Right renal cortex interstitium (tissue), 3 donors: ENCODE results near the gene PTPRM. TPM values are rescaled to one million over a fixed set of nuclear protein-coding genes. Genes with fewer than 3 reads are reported as not detected.

Experiments used
- DNase-seq, 3 donors: peaks; one replicate each; pipeline ENCODE4 v3.0.0-alpha.2; 2013; ENCODE audit warnings: low read depth in 3 of 3, low spot score in 2 of 3
- polyA plus RNA-seq, 3 donors: library from polyadenylated mRNA; unstranded; fragments of 120-200 nt; gene quantifications; one replicate each; pipeline ENCODE4 v1.2.1, GENCODE V29; 2013; ENCODE audit not compliant: insufficient read length in 3 of 3

The PTPRM gene
- polyA plus RNA-seq, 3 donors = 83.9 to 114 (median 101) TPM

DNA sequence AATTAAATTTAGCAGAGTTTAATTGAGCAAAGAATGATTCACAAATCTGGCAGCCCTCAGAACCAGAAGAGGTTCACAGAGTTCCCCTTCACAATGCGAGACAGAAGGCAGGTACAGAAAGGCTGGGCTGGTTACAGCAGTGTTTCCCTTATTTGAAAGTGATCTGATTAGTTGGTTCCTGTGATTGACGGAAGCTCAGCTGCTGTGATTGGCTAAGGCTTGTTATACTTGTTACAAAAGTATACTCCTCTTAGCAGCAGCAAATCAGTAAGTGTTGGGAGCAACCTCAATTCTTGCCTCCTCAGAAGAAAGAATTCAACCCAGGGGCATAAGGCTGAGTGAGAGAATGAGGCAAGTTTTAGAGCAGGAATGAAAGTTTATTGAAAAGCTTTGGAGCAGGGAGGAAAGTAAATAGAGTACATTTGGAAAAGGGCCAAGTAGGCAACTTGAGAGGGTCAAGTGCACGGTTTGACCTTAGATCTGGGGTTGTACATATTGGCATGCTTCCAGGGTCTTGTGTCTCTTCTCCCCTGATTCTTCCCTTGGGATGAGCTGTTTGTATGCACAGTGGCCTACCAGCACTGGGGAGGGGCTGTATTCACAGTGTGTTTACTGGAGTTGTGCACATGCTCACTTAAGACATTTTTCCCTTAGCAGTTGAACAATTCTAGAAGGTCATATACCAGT is 610.4 kb downstream of the PTPRM start:
- no peak for DNase-seq

DNA sequence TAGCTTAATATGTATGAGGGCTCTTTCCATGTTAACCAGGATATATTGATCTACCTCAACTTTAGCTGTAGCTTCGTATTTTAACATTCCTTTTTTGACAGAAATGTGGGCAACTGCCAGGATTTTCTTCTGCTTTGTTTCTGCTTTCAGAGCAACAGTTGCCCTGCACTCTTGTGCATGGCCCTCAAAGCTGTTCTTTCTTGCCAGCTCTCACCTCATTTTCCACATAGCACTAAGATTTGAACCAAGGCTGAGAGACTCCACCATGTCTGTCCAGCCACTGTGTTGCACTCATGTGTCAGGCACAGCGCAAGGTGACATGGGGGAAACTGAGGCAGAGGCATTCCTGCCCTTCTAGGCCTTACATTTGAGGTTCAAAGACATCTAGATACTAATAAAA is 619.3 kb downstream of the PTPRM start:
- DNase-seq = no peak

DNA sequence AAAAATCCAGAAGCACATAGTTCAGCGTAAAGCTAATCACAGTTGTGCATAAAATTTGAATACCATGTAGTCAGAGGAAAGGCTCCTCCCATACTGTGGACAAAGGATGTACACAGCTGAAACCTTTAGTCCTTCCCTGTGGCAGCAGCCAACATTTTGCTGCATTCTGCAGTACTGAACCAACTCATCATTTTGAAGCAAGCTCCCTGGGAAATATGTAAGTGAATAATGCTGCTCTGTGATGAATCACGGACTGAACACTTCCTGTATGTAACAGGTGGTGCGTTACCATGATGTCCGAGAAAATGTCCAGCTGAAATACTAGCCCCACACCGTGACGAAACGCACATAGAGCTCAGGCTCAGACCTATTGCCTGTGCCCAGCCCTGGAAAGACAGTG is 621.1 kb downstream of the PTPRM start:
- no peak for DNase-seq

DNA sequence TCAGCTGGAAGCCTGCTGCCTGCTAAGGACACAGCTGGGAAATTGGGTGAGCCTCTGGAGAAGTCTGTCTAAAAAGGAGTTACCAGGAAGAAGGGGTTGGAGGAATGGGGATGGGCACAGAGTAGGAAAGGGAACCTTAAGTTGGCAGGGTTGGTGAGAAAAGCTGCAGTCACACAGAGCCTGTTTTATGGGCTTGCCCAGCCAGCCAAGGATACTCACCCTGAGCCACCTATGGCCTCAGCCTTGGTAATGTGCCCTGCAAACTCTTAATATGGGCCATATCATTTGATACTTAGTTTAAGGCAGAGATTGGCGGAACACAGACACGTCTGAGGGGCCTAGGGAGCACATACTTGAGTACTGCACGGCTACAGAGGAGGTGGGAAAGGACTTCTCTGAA is 623.9 kb downstream of the PTPRM start:
- DNase-seq = no peak

DNA sequence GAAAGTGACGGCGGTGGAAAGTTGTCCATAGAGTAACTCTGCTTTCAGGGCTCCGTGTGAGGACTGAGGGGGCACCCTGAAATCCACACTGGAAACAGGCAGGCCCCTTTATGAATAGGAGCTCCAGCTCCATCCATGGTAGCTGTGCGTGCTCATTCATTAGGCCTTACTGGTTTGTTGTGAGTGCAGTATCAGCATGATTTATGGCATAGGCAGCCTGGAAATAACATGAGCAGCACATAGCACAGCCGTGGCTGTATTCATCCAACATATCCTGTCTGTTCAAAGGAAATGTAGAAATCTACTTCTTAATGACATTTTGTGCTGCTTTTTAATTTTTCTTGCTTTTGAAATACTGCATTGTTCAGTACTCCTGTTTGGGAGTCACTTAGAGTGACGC is 627.3 kb downstream of the PTPRM start:
- no peak for DNase-seq

DNA sequence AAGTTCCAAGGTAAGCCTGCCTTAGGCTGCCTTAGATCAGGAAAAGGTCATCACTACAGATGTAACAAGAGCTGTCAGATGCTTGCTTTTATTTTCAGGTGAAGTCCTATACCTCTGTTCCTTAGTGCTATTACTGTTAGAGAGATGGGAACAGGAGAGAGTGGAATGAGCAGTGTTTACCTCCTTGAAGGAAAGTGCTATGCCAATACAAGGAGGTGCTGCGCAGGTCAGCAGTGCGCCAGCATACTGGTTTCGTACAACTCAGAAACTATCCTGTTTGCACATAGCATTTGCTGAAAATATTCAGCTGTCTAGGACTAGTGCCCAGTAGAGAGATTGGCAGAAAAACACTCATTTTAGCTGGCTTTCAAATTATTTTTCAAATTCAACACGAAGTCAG is 629.1 kb downstream of the PTPRM start:
- DNase-seq = no peak

DNA sequence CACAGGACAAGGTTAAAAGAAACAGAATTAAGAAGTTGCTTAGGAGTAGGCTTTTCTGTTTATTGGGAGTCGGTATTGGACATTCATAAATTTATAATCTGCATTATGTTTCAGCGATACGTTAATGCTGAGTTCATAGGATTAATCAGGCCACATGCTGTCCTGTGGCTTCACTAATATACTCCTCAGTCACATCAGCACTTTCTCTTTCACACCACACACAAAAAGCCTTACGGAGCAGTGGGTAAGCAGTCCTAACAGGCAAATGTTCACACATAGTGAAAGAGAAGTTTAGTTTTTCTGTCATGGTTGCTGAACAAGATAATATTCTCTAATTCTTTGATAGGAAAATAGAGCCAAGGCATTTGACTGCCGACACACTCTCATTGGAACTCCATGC is 630.4 kb downstream of the PTPRM start:
- no peak for DNase-seq

DNA sequence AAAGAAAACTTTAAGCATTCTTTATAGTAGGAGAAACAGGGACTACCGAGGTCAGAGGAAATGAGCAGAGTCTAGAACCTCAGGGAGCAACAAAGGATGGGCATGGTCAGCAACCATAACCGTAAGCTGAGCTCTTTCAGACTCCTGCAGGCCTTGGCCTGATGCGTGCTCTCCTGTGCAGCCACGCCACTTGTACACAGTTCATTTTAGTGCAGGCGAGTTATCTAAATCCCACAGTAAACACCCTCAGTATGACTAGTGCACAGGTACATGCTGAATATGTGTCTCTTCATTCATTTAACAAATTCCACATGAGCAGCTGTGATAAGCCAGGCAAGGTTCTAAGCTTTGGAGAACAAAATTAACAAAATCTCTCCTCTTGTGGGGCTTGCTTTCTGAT is 640.9 kb downstream of the PTPRM start:
- no peak for DNase-seq

DNA sequence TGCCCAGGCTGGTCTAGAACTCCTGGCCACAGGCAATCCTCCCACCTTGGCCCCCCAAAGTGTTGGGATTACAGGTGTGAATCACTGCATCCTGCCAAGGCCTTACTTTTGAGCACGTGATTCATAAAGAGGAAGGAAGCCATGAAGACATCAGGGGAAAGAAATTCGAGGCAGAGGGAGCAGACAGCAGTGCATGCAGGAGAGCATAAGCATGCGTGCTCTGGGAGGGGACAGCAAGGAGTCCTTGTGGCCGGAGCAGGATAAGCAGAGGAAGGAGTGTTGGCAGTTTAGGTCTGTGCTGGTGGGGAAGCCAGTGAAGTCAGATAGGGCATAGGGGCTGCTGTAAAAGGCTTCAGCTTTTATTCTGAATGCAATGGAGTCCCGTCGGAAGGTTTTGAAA is 641.6 kb downstream of the PTPRM start:
- DNase-seq = no peak

DNA sequence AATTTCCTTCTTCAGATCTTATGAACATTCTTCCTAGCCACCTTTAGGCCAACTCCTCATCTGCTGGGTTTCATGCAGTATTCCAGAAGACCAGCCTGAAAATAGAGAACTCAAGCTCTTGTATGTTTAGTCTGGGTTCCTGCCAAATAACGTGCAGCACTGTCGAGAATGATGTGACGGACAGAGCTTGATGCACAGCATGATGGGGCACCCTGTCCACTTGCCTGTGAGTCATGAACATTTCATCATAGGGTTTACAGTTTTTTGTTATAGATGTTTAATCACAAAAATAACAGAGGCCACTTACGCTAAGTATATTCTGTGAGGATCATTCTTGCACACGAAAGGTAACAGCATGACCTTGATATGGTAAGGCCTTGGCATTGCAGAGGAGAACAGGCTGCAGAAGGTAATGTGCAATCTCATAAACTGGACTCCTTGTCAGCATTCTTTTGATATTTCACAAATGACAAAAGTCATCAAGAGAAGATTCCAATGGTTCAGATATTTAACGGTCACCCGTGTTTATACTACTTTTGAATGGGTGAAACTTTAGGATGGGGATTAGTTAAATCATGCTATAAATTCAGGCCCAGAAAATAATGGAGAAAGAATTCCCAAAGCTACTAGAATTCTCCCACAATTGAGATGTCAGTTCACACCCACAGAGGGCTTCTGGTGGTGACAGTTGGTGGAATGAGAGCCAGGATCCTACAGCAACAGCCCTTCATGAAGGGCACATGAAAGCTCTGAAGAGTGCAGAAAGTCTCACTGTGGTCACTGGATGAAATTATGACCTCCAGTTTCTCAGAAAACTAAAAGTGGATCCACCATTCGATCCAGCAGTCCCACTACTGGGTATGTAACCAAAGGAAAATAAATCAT is 646.0 kb downstream of the PTPRM start:
- DNase-seq = no peak

DNA sequence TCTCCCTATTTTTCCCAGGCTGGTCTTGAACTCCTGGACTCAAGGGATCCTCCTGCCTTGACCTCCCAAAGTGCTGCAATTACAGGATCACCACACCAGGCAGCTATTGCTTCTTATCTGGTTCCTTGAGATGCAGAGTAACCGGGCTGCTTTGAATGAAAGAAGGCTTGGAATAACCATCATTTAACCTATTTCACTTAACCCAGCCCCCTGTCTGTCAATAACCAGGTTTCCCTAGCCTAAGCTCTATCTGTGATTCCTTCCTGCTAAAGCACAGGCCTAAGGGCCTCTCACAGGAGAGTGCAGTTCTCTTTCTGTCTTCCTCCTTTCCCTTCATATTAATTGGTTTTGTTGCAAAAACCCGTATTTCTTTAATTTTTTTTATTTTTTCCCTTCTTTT is 648.6 kb downstream of the PTPRM start:
- DNase-seq = no peak

DNA sequence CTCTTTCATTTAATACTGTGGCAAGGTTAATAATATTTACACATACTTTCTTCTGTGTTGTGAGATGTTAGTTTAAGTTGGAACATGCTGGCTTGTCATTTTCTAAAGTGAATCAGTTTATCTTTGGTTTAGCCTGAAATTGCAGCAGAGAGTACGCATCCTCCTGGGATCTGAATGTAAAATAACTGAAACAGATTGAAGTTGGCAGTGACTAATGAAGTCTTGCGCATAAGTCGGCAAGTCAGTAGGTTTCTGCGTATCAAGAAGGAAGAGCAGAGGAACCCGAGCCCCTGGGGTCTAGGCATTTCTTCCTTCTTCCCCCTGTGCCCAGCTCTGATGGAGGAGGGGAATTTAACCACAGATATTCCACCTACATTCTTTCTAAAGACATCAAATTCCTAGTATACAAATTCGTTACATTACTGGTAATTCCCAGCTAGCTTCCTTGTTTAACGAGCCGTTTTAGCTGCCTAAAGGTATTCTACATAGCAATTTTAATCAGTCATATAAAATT is 650.0 kb downstream of the PTPRM start:
- no peak for DNase-seq

DNA sequence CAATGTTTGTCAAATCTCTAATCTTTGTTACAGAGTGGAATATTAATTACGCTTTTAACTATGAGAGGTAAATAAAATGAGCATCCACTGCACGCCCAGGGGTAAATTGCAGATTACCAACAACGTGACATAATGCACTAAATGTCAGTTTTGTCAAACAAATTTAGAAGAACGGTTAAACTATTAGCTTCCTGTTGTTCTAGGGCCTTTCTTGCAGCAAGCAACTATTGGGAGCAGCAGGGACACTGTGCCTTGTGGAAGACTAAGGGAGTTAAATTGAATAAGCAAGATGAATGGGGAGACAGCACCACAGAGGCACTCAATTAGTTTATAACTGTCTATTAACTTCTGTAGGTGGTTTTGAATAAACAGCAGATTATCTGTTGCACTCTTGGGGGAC is 651.1 kb downstream of the PTPRM start:
- no peak for DNase-seq

DNA sequence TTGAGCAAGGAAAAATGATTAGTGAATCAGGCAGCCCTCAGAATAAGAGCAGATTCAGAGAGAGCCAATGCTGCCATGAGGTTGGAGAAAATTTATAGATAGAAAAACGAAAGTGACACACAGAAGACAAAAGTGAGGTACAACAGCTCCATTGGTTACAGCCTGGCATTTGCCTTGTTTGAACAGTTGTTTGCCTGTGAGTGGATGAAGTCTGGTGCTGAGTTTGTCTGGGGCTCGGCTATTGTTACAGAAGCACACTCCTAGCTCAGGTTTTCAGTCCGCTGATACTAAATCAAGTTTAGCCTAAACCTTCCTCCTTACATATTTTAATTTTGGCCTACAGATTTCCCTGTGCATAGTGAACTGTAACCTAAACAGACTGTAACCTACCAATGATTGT is 654.3 kb downstream of the PTPRM start:
- no peak for DNase-seq

DNA sequence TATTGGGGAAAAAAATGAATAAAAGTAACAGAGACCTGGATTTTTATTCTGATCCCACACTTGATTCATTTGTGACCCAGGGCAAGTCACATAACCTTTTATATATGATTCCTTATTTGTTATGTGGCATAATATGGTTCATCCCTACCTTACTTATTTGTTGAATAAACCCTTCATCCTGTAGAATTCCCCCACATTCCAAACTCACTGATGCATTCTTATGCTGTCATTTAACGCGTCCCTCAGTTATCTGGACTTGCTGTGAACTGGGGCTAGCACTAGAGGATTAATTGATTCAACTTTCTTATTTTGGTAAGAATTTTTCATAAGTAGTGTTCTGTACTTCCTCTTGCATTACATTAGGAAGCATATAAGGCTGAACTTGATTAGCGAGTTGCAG is 657.5 kb downstream of the PTPRM start:
- DNase-seq = no peak

DNA sequence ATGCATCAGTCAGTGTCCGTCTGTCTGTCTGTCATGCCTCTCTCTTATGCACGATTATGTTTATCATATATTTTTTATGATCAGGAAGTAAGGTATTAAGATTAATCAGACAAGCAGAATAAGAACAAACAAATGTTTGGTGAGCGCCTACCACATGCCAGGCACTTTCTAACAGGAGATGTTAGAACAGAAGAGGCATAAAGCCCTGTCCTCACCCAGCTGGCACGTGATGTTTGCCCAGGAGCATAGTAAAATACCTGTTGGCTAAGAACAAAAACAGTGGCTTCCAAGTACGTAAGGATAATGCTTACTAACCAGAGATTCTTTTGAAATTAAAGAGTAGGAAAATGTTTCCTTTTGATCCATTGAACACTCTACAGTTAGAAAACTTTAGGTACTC is 661.9 kb downstream of the PTPRM start:
- DNase-seq = no peak

DNA sequence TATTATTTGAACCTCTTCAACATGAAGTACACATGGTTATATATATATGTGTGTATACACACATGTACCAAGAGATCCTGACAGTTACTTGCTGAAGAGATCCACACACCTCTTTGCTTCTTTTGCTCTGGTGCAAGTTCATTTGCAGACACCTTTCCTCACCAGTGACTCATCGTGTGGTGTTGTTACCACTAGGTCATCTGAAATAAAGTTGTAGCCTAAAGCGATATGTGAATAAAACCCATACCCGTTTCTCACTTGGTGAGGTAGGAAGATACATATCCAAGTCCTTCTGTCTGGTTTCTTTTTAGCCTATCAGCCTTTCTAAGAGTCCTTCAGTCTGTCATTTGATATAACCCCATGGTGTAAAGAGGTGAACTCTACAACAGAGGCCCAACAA is 662.7 kb downstream of the PTPRM start:
- DNase-seq = no peak

DNA sequence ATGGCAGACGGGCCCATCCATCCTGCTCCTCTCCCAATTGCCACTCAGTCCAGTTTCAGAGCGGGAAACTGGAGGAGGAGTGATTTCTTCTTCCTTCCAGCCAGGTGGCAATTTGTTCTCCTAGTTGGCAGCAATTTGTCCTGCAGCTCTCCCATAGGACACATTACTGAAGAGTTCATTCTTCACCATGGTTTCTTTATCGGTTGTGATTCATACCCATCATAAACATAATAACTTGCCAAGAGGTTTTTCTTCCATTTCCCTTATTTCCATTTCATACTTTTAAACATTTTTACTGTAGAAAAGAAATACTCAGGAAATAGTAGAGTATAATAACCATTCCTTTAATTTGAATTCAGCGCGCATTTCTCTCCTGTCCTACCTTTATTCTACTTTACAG is 664.2 kb downstream of the PTPRM start:
- DNase-seq = no peak

DNA sequence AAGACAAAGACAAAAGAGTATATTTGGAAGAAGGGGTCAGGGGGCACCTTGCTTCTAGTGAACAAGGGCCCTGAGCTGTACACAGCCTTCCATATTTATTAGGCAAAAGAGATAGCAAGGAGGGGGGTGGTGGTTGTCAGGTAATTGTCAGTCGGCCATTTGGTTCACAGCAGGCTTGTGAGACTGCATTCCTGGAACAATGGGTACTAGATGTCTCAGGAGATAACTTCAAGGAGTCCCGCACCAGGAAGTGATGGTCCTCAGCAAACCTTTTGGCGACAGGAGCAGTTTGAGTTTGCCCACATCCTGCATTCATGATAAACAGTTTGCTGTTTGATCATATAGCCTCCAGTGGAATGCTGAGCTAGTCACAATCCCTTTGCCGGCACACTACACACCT is 665.7 kb downstream of the PTPRM start:
- DNase-seq = no peak

DNA sequence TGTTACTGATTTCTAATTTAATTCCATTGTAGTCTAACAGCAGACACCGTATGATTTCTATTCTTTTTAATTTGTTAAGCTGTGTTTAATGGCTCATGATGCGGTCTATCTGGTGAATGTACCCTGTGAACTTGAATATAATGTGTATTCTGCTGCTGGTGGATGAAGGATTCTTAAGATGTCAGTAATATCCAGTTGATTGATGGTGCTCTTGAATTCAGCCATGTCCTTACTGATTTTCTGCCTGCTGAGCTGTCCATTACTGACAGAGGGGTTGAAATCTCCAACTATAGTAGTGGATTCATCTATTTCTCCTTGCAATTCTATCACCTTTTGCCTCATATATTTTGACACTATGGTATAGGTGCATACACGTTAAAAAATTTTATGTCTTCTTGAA is 668.8 kb downstream of the PTPRM start:
- no peak for DNase-seq

DNA sequence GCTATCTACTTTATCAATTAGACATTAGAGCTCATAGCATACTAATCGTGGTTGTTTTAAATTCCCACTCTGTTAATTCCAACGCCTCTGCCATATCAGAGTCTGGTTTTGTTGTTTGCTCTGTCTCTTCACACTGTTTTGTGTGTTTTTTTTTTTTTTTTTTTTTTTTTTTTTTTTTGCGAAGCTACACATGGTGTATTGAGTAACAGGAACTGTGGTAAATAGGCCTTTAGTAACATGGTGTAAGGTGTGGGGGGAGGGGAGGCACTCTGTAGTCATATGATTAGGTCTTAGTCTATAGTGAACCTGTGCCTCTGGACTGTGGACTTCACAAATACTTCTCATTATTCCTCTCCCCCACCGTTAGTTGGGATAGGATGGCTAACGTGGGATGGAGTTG is 671.4 kb downstream of the PTPRM start:
- no peak for DNase-seq

DNA sequence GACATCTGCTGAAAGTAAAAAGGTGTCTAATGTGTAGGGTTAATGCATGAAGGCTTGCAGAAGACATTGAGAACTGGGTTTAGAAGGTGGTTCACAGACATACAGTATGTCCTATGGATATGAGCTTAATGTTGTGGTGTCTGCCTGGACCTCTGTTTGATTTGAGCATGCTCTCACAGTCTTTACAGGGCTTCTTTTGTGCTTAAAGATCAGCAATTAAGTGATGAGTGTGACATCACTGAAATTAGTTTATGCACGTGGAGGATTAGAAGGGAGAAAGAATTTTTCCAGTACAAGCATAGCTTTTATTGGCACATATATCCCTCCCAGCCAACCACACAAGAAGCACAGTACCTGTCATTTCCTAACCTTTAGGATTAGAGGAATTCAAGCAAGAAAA is 674.6 kb downstream of the PTPRM start:
- DNase-seq = no peak
